Liver (tissue), 9 donors: ENCODE data around the gene CCBE1. TPM values are rescaled to one million over a fixed set of nuclear protein-coding genes. Genes with fewer than 3 reads are reported as not detected.

Experiments
- DNase-seq: peaks from one replicate; pipeline ENCODE4 v3.0.0-alpha.2; 2017; ENCODE audit warnings: low spot score
- H3K27ac ChIP-seq, 2 donors: one replicate each; pipeline ENCODE4 v1.7.0; 2013; ENCODE audit warnings: inconsistent platforms in 2 of 2, low read length in 2 of 2, control low read depth in 1 of 2, low read depth in 1 of 2, mild to moderate bottlenecking in 1 of 2
- H3K27me3 ChIP-seq, 4 donors: one replicate each; pipeline versions ENCODE4 v1.6.1 to v1.7.0; 2013; ENCODE audit warnings: low read length in 3 of 4, inconsistent platforms in 1 of 4, mild to moderate bottlenecking in 1 of 4, moderate library complexity in 1 of 4; ENCODE audit not compliant: control insufficient read depth in 4 of 4, insufficient read depth in 4 of 4
- H3K36me3 ChIP-seq, 4 donors: one replicate each; pipeline versions ENCODE4 v1.6.1 to v1.7.0; 2013; ENCODE audit warnings: low read length in 3 of 4, mild to moderate bottlenecking in 3 of 4, low read depth in 1 of 4, moderate library complexity in 1 of 4; ENCODE audit not compliant: control insufficient read depth in 4 of 4, insufficient read depth in 3 of 4
- H3K4me1 ChIP-seq, 4 donors: one replicate each; pipeline versions ENCODE4 v1.6.1 to v1.7.0; 2013; ENCODE audit warnings: low read length in 3 of 4, mild to moderate bottlenecking in 3 of 4, moderate library complexity in 1 of 4; ENCODE audit not compliant: control insufficient read depth in 4 of 4, insufficient read depth in 4 of 4
- H3K4me3 ChIP-seq, 3 donors: one replicate each; pipeline versions ENCODE4 v1.6.1 to v1.7.0; 2013; ENCODE audit warnings: low read length in 3 of 3, control low read depth in 1 of 3, low read depth in 1 of 3, mild to moderate bottlenecking in 1 of 3
- H3K9ac ChIP-seq, 2 donors: one replicate each; pipeline ENCODE4 v1.7.0; 2013; ENCODE audit warnings: low read length in 2 of 2, mild to moderate bottlenecking in 2 of 2, moderate library complexity in 2 of 2, control low read depth in 1 of 2, low read depth in 1 of 2
- H3K9me3 ChIP-seq, 4 donors: one replicate each; pipeline versions ENCODE4 v1.6.1 to v1.7.0; 2013; ENCODE audit warnings: low read length in 3 of 4; ENCODE audit not compliant: control insufficient read depth in 4 of 4
- CTCF ChIP-seq: fragments of 150-350 bp; IDR thresholded peaks from 2 replicates; pipeline ENCODE4 v1.5.1; 2017; ENCODE audit warnings: improper control_type of control experiment, low read depth, low read length; ENCODE audit not compliant: missing input control
- EGR1 ChIP-seq, 2 donors: IDR thresholded peaks; 2 replicates each; pipeline ENCODE4 v1.6.1; 2016 to 2018; ENCODE audit warnings: antibody characterized with exemption in 2 of 2, low read depth in 2 of 2
- FOXA1 ChIP-seq: IDR thresholded peaks from 2 replicates; pipeline ENCODE4 v1.6.1; 2016; ENCODE audit warnings: antibody characterized with exemption
- FOXA2 ChIP-seq: IDR thresholded peaks from 2 replicates; pipeline ENCODE4 v1.6.1; 2016; ENCODE audit warnings: antibody characterized with exemption
- GABPA ChIP-seq, 2 donors: IDR thresholded peaks in 1 of 2; conservative IDR thresholded peaks in 1 of 2; 2 replicates each; pipeline ENCODE4 v1.6.1; 2016; ENCODE audit warnings: antibody characterized with exemption in 2 of 2, mild to moderate bottlenecking in 1 of 2, moderate library complexity in 1 of 2
- HNF4A ChIP-seq, 2 donors: conservative IDR thresholded peaks; 2 replicates each; pipeline ENCODE4 v1.6.1; 2016; ENCODE audit warnings: antibody characterized with exemption in 2 of 2, mild to moderate bottlenecking in 2 of 2
- HNF4G ChIP-seq: IDR thresholded peaks from 2 replicates; pipeline ENCODE4 v1.6.1; 2016; ENCODE audit warnings: antibody characterized with exemption
- JUND ChIP-seq, 2 donors: IDR thresholded peaks; 2 replicates each; pipeline ENCODE4 v1.6.1; 2016; ENCODE audit warnings: antibody characterized with exemption in 2 of 2
- MAX ChIP-seq: IDR thresholded peaks from 2 replicates; pipeline ENCODE4 v1.6.1; 2016; ENCODE audit warnings: antibody characterized with exemption
- NR2F2 ChIP-seq: IDR thresholded peaks from 2 replicates; pipeline ENCODE4 v1.6.1; 2016; ENCODE audit warnings: antibody characterized with exemption
- RAD21 ChIP-seq, 2 donors: IDR thresholded peaks; 2 replicates each; pipeline ENCODE4 v1.6.1; 2016; ENCODE audit warnings: antibody characterized with exemption in 2 of 2, mild to moderate bottlenecking in 2 of 2
- REST ChIP-seq: IDR thresholded peaks from 2 replicates; pipeline ENCODE4 v1.6.1; 2016; ENCODE audit warnings: antibody characterized with exemption, mild to moderate bottlenecking
- RXRA ChIP-seq, 2 donors: IDR thresholded peaks; 2 replicates each; pipeline ENCODE4 v1.6.1; 2017 to 2018; ENCODE audit warnings: antibody characterized with exemption in 2 of 2, mild to moderate bottlenecking in 1 of 2
- SP1 ChIP-seq: IDR thresholded peaks from 2 replicates; pipeline ENCODE4 v1.6.1; 2018; ENCODE audit warnings: antibody characterized with exemption, mild to moderate bottlenecking
- TAF1 ChIP-seq: conservative IDR thresholded peaks from 2 replicates; pipeline ENCODE4 v1.6.1; 2016; ENCODE audit warnings: antibody characterized with exemption, mild to moderate bottlenecking
- YY1 ChIP-seq: IDR thresholded peaks from 2 replicates; pipeline ENCODE4 v1.6.1; 2016; ENCODE audit warnings: antibody characterized with exemption, mild to moderate bottlenecking
- ZBTB33 ChIP-seq: IDR thresholded peaks from 2 replicates; pipeline ENCODE4 v1.6.1; 2016; ENCODE audit warnings: antibody characterized with exemption
- WGBS: extraction: QIAGEN DNeasy Blood & Tissue Kit; methylation state at CpG from one replicate; pipeline ENCODE4 v1.1.7; 2013; 5-methylcytosine and 5-hydroxymethylcytosine counted together
- polyA plus RNA-seq, 2 donors: library from polyadenylated mRNA; stranded (reverse) in 1 of 2; unstranded in 1 of 2; fragments of 200-250 nt in 1 of 2; fragments of >200 nt in 1 of 2; fragmentation: Nextera tagmentation in 1 of 2; extraction: Ambion mirVana in 1 of 2; gene quantifications; one replicate each; pipeline versions ENCODE4 v1.2.1 to v1.2.3, GENCODE V29; 2013 to 2015
- total RNA-seq, 2 donors: library from RNA; depleted of rRNA; stranded (reverse); fragments of >200 nt; gene quantifications; one replicate each; pipeline ENCODE4 v1.2.3, GENCODE V29; 2014
- donor health status: healthy.
- donor health status: healthy.
- donor health status: healthy.
- donor health status: healthy.
- donor health status: healthy.

The CCBE1 gene
- total and polyA plus RNA-seq, 4 donors, result 1.8 to 2.6 (median 2.2) TPM

GRCh38 chr18:59612381-59612780, 84.8 kb downstream of the CCBE1 start:
- no peaks in the 10 kb centered on the region for H3K9me3 ChIP-seq
- H3K9ac ChIP-seq, result no peak overlapping the region
- TF ChIP-seq RAD21 (IDR thresholded peaks at IDR 0.05) (no peak), SP1 (no peak), GABPA (IDR thresholded peaks at IDR 0.05 in 1 of 2, conservative IDR thresholded peaks at IDR 0.05 in 1 of 2) (no peak), REST (no peak), NR2F2 (no peak), JUND (IDR thresholded peaks at IDR 0.05) (no peak), MAX (no peak), RXRA (IDR thresholded peaks at IDR 0.05) (no peak), HNF4A (conservative IDR thresholded peaks at IDR 0.05) (no peak), CTCF (no peak), FOXA1 (no peak)
- no peaks in the 10 kb centered on the region for H3K4me1 ChIP-seq
- no peak overlapping the region for H3K4me3 ChIP-seq
- H3K36me3 ChIP-seq, result no peaks in the 10 kb centered on the region
- no peak for DNase-seq
- no peak overlapping the region for H3K27ac ChIP-seq
- no peaks in the 10 kb centered on the region for H3K27me3 ChIP-seq
- WGBS, result 74% methylated on average over 1 of the region's 1 CpG

GRCh38 chr18:59610546-59611140, 86.6 kb downstream of the CCBE1 start:
- H3K36me3 ChIP-seq, result no peaks in the 10 kb centered on the region
- no peaks in the 10 kb centered on the region for H3K27me3 ChIP-seq
- no peak for DNase-seq
- H3K4me3 ChIP-seq, result no peak overlapping the region
- no peaks in the 10 kb centered on the region for H3K4me1 ChIP-seq
- no peak overlapping the region for H3K27ac ChIP-seq
- no peak for TF ChIP-seq YY1
- TF ChIP-seq FOXA1, result no peak
- TF ChIP-seq CTCF, result no peak
- no peak for TF ChIP-seq FOXA2
- TF ChIP-seq SP1, result no peak
- TF ChIP-seq RXRA (IDR thresholded peaks at IDR 0.05), result no peak
- no peak for TF ChIP-seq REST
- no peak for TF ChIP-seq MAX
- TF ChIP-seq HNF4A (conservative IDR thresholded peaks at IDR 0.05), result no peak
- TF ChIP-seq HNF4G, result no peak
- no peak for TF ChIP-seq NR2F2
- no peak for TF ChIP-seq EGR1 (IDR thresholded peaks at IDR 0.05; ENCODE audit: low read depth in 2 of 2)
- TF ChIP-seq TAF1, result no peak
- TF ChIP-seq ZBTB33, result no peak
- no peak for TF ChIP-seq RAD21 (IDR thresholded peaks at IDR 0.05)
- no peak for TF ChIP-seq JUND (IDR thresholded peaks at IDR 0.05)
- no peak for TF ChIP-seq GABPA (IDR thresholded peaks at IDR 0.05 in 1 of 2, conservative IDR thresholded peaks at IDR 0.05 in 1 of 2)
- no peak overlapping the region for H3K9ac ChIP-seq
- no peaks in the 10 kb centered on the region for H3K9me3 ChIP-seq
- WGBS, result 68% methylated on average over 5 of the region's 5 CpGs
